GM19397 (cell line): Measurements from ENCODE around the gene UNC13A.

Experiments used
- ATAC-seq: cut with Tn5 transposase; IDR thresholded peaks from one replicate; pipeline ENCODE4 v1.9.1; 2021; ENCODE audit warnings: mild to moderate bottlenecking, moderate library complexity; ENCODE audit not compliant: unreplicated experiment

Gene UNC13A

GRCh38 chr19:17687857-17688784 is at the start of gene UNC13A:
UNC13A (minus strand) TSS chr19:17688354; CDS start chr19:17688199, 155 bp downstream.
- no peak for ATAC-seq

- no peak for ATAC-seq
These were observed 49.6 kb upstream of the UNC13A start for GRCh38 chr19:17737690-17738153.

GRCh38 chr19:17735410-17735809 is 47.3 kb upstream of the UNC13A start:
- no peak for ATAC-seq

GRCh38 chr19:17734146-17734545 is 46.0 kb upstream of the UNC13A start:
- ATAC-seq: no peak

GRCh38 chr19:17733127-17733526 is 45.0 kb upstream of the UNC13A start:
- no peak for ATAC-seq

- ATAC-seq: no peak
These were observed 39.7 kb upstream of the UNC13A start for GRCh38 chr19:17727843-17728242.

- no peak for ATAC-seq
These were observed 39.0 kb upstream of the UNC13A start for GRCh38 chr19:17726964-17727773.

GRCh38 chr19:17726136-17726741 is 38.1 kb upstream of the UNC13A start:
- no peak for ATAC-seq

- no peak for ATAC-seq
These were observed 37.4 kb upstream of the UNC13A start for GRCh38 chr19:17725422-17726078.

GRCh38 chr19:17724655-17725054 is 36.5 kb upstream of the UNC13A start:
- no peak for ATAC-seq

GRCh38 chr19:17722655-17723240 is 34.6 kb upstream of the UNC13A start:
- ATAC-seq: no peak

GRCh38 chr19:17721821-17722220 is 33.7 kb upstream of the UNC13A start:
- no peak for ATAC-seq

GRCh38 chr19:17721111-17721628 is 33.0 kb upstream of the UNC13A start:
- no peak for ATAC-seq

GRCh38 chr19:17720440-17720839 is 32.3 kb upstream of the UNC13A start:
- no peak for ATAC-seq

- ATAC-seq: peak; percentile 13
These were observed 31.7 kb upstream of the UNC13A start for GRCh38 chr19:17719730-17720400.

- ATAC-seq: peak; percentile 67
These were observed 31.0 kb upstream of the UNC13A start, which contains the start of gene MAP1S for GRCh38 chr19:17718947-17719711. MAP1S (plus strand) TSS chr19:17719480; CDS start chr19:17719503, 23 bp downstream.

GRCh38 chr19:17718550-17718946 is 30.4 kb upstream of the UNC13A start:
- ATAC-seq: no peak

- no peak for ATAC-seq
These were observed 28.3 kb upstream of the UNC13A start for GRCh38 chr19:17716309-17716929.
